HEK293T (cell line): ENCODE measurements around the gene TRAF2.

ENCODE experiments used
- CTCF ChIA-PET: fragments of 350-600 bp; formaldehyde crosslinking; extraction: SDS; loops from one replicate; lab custom pipeline; 2021; ENCODE audit warnings: antibody characterized with exemption, inconsistent platforms; lab: Yijun Ruan, JAX
- POLR2A ChIA-PET: fragments of 350-600 bp; formaldehyde crosslinking; extraction: SDS; loops from one replicate; lab custom pipeline; 2020; ENCODE audit warnings: antibody characterized with exemption, inconsistent platforms; lab: Yijun Ruan, JAX
- DNase-seq: peaks from one replicate; pipeline ENCODE4 v3.0.0; 2012; ENCODE audit warnings: mixed read lengths; ENCODE audit errors: extremely low spot score
- ARNT ChIP-seq: fragments of 450-650 bp; IDR thresholded peaks from 2 replicates; pipeline ENCODE4 v1.6.1; 2017; ENCODE audit warnings: mild to moderate bottlenecking
- BHLHE40 ChIP-seq: fragments of 450-650 bp; IDR thresholded peaks from 2 replicates; pipeline ENCODE4 v1.6.1; 2016; ENCODE audit warnings: mild to moderate bottlenecking, moderate library complexity, borderline replicate concordance
- CTBP1 ChIP-seq: fragments of 450-650 bp; IDR thresholded peaks from 2 replicates; pipeline ENCODE4 v1.6.1; 2016; ENCODE audit warnings: borderline replicate concordance
- ELF4 ChIP-seq: fragments of 450-650 bp; IDR thresholded peaks from 2 replicates; pipeline ENCODE4 v1.6.1; 2017; ENCODE audit warnings: antibody characterized with exemption
- FOXA1 ChIP-seq: fragments of 450-650 bp; IDR thresholded peaks from 2 replicates; pipeline ENCODE4 v1.6.1; 2016; ENCODE audit warnings: mild to moderate bottlenecking
- FOXK2 ChIP-seq: fragments of 450-650 bp; IDR thresholded peaks from 2 replicates; pipeline ENCODE4 v1.6.1; 2016; ENCODE audit warnings: mild to moderate bottlenecking
- FOXM1 ChIP-seq: fragments of 450-650 bp; IDR thresholded peaks from 2 replicates; pipeline ENCODE4 v1.6.1; 2017; ENCODE audit warnings: mild to moderate bottlenecking, borderline replicate concordance
- HDGF ChIP-seq: fragments of 450-650 bp; IDR thresholded peaks from 2 replicates; pipeline ENCODE4 v1.6.1; 2017; ENCODE audit warnings: antibody characterized with exemption, borderline replicate concordance
- L3MBTL2 ChIP-seq: fragments of 450-650 bp; conservative IDR thresholded peaks from 2 replicates; pipeline ENCODE4 v1.6.1; 2016; ENCODE audit warnings: mild to moderate bottlenecking
- LEF1 ChIP-seq: fragments of 450-650 bp; IDR thresholded peaks from 2 replicates; pipeline ENCODE4 v1.6.1; 2017; ENCODE audit warnings: mild to moderate bottlenecking, borderline replicate concordance
- NFRKB ChIP-seq: fragments of 450-650 bp; IDR thresholded peaks from 2 replicates; pipeline ENCODE4 v1.6.1; 2016; ENCODE audit warnings: mild to moderate bottlenecking, moderate library complexity
- SP1 ChIP-seq: fragments of 450-650 bp; IDR thresholded peaks from 2 replicates; pipeline ENCODE4 v1.6.1; 2017
- SUZ12 ChIP-seq: fragments of 450-650 bp; IDR thresholded peaks from 2 replicates; pipeline ENCODE4 v1.6.1; 2016; ENCODE audit warnings: mild to moderate bottlenecking
- TARDBP ChIP-seq: fragments of 450-650 bp; IDR thresholded peaks from 2 replicates; pipeline ENCODE4 v1.6.1; 2016
- ZNF384 ChIP-seq: fragments of 450-650 bp; IDR thresholded peaks from 2 replicates; pipeline ENCODE4 v1.6.1; 2016
- TF ChIP-seq, protein P1 (sequence below): fragments of 450-650 bp; IDR thresholded peaks from 2 replicates; pipeline ENCODE4 v1.6.1; 2016

Gene TRAF2

DNA sequence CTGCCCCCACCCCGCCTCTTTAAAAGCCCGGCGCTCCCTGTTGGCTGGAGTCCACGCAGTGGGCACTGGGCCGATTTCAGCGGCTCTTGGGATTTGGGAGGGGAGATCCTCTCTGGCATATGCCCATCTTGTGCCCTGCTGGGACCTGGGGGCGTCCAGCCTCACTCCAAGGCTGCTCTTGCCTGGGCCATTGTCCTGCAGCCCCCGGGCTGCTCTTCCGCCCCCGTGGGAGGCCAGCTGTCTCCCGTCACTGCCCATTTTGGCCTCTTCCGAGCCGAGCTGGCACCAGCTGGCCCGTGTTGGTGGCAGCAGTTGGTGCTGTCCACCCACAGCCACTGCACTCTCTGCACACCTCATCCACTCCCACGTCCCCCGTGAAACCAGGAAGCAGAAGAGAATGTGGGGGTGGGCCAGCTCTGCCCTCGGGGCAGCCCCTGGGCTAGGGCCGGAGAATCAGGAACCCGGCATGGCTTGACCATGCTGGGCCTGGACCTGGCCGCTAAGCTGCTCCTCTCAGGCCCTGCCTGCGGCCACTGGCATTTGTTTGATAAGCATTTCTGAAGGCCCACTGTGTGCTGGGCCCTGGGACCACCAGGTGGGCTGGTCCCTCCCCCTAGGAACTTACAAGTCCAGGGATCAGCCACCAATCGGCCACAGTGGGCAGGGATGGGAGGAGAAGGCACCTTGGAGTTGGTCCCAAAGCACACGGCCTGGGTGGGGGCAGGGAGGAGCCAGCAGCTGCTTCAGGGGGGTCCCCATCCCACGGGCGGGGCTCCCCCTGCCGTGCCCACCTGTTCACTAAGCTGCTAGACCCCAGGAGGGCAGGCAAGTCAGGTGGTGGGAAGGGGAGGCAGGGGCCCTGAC, 60.9 kb downstream of the TRAF2 start:
- CTCF ChIA-PET: interaction anchor here (1.0 to 2.5 kb wide), 13 partner anchors 8 to 190 kb away, joined by 3 to 45 read pairs (median 5); partner anchors contain the start of genes ABCA2, CLIC3 and LCN8
- no peak for DNase-seq
- POLR2A ChIA-PET: interaction anchor here (0.7 to 3.8 kb wide), 5 partner anchors 8 to 89 kb away, joined by 3 to 14 read pairs (median 4); partner anchors contain the start of gene PAXX
- no peak for TF ChIP-seq LEF1
- TF ChIP-seq HDGF: no peak
- no peak for TF ChIP-seq ARNT
- no peak for TF ChIP-seq NFRKB
- TF ChIP-seq ELF4: no peak
- no peak for TF ChIP-seq CTBP1
- TF ChIP-seq SUZ12: no peak
- no peak for TF ChIP-seq TARDBP
- TF ChIP-seq ZNF384: no peak
- TF ChIP-seq FOXM1: no peak
- no peak for TF ChIP-seq SP1
- no peak for TF ChIP-seq L3MBTL2
- no peak for TF ChIP-seq FOXA1
- TF ChIP-seq, protein P1, sequence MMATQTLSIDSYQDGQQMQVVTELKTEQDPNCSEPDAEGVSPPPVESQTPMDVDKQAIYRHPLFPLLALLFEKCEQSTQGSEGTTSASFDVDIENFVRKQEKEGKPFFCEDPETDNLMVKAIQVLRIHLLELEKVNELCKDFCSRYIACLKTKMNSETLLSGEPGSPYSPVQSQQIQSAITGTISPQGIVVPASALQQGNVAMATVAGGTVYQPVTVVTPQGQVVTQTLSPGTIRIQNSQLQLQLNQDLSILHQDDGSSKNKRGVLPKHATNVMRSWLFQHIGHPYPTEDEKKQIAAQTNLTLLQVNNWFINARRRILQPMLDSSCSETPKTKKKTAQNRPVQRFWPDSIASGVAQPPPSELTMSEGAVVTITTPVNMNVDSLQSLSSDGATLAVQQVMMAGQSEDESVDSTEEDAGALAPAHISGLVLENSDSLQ: no peak
- TF ChIP-seq FOXK2: no peak
- no peak for TF ChIP-seq BHLHE40

DNA sequence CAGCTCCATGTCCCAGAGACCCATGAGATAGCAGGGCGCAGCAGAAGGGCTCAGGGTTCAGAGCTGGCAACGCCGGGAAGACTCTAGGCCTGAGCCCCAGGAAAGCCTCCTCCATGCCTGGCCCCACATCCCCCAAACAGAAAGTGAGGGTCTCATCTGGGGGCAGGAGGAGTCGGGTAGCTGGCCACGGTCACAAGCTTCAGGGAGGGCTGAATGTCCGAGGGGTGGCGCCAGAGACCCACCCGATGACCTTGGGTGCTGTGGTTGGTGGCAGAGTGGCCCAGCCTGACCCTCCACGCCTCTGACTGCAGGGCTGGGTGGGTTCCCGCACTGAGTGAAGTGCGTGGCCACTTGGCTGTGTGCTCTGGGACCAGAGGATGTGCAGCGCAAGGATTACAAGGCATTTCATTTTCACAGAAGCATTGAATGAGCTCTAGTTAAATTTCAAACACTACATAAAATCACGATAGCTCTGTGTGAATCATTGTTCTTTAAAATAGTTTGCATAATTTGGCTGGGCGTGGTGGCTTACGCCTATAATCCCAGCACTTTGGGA, 61.7 kb downstream of the TRAF2 start:
- POLR2A ChIA-PET: interaction anchor here (0.7 to 3.8 kb wide), 6 partner anchors 9 to 88 kb away, joined by 3 to 14 read pairs (median 4); partner anchors contain the start of gene PAXX
- DNase-seq: no peak
- TF ChIP-seq ARNT (no peak), L3MBTL2 (no peak)
- CTCF ChIA-PET: interaction anchor here (0.8 to 2.5 kb wide), 17 partner anchors 9 to 190 kb away, joined by 3 to 45 read pairs (median 4); partner anchors contain the start of genes ABCA2, CLIC3 and LCN8

DNA sequence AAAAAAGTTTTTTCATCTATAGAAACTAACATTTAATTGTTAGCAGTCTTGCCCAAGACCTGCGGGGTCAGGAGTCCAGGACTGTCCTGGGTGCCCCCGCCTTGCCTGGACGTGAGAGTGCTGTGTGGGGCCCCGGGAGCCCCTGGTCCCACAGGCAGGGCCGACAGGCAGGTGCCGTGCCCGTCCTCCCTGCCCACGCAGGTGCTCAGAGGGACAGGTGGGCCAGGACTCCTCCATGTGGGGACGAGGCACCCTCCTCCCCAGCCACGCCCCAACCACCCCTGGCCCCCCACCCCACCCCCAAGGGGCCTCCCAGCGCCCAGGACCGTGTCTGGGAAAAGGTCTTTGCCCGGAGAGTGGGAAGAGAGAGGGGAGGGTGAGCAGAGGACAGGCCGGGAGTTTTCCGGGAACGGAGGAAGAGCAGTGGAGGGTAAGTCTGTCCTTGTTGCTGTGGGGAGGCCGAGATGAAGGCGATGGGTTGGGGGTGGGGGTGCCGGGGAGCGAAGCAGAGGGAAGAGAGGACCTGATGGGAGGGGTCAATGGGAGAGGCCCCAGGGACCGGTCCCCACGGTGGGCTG, 63.0 kb downstream of the TRAF2 start:
- ChIA-PET POLR2A (interaction anchor here (1.0 to 3.8 kb wide), 3 partner anchors 25 to 101 kb away, joined by 3 to 14 read pairs (median 3); no protein-coding TSS in a partner anchor), CTCF (interaction anchor here (1.0 to 2.5 kb wide), 2 partner anchors 85 to 86 kb away, joined by 3 to 45 read pairs; no protein-coding TSS in a partner anchor)
- TF ChIP-seq LEF1 (no peak), ELF4 (no peak), FOXM1 (no peak), TARDBP (no peak), L3MBTL2 (no peak), FOXK2 (no peak), ARNT (no peak), NFRKB (no peak), FOXA1 (no peak), SP1 (no peak), HDGF (no peak), CTBP1 (no peak), ZNF384 (no peak)
- TF ChIP-seq, protein P1: no peak
- no peak for DNase-seq

DNA sequence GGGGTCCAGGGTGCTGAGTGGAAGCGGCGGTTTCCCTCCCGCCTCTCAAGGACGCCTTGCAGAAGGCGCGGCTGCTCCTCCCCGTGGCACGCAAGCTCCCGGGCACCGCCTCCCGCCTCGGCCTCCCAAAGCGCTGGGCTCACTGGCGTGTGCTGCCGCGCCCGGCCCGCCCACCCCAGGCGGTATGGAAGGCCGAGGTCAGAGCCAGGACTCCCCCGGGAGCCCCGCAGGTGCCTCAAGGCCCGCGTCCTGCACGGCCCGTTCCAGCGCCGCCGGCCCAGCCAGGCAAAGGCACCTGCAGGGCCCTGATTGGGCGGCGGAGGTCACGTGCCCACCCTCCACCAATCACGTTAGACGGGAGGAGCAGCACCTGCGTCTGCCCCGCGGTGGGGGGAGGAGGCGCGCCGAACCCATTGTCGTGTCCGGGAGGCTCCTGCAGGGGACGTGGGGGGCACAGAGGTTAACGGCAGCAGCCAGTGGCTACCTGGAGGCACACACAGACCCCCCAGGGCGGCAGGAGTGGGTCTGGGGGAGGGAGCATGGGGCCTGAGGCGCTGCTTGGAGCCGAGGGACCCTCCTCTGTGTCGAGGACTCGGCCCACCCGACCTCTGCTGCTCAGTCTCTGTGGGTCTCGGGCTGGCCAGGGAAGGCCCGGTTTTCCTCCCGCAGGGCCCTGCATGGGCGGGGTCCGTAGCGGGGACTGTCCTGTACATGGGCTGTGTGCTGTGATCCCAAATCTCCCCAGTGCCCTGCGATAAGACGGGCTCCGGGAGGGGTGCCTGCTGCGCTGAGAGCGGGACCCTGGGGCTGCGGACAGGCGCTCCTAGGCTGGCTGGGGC, 63.7 kb downstream of the TRAF2 start:
- POLR2A ChIA-PET: interaction anchor here (0.6 to 3.8 kb wide), 8 partner anchors 11 to 102 kb away, joined by 3 to 14 read pairs (median 3); partner anchors contain the start of gene PAXX
- CTCF ChIA-PET: interaction anchor here (1.0 to 1.3 kb wide), 2 partner anchors 79 to 85 kb away, joined by 3 read pairs; no protein-coding TSS in a partner anchor
- no peak for TF ChIP-seq LEF1
- peak; percentile 75 for TF ChIP-seq L3MBTL2

DNA sequence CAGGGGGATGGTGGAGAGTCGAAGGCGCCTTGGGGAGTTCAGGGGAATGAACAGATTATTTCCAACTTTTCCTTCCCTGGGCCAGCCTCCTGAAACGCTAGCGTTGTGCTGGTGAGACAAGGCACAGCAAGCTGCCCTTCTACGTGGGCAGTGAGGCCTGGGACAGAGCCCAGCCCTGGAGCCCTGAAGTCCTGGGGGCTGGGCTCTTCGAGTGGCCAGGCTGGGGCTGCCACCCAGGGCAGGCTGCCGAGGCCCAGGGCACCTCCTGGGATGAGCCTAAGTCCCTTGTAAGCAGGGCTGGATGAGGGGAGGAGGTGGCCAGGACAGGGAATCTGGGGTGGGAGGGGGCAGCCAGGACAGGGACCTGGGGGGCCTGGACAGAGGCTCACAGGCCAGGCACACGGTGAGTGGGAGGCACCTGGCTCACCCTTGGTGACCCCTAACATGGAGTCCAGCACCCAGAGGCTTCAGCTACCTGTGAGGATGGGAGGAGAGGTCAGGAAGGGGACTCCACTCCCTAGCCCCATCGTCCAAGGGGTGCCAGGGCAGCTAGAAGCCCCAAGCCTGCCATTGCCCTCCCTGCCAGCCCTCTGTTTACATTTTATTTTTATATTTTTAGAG, 64.5 kb downstream of the TRAF2 start:
- ChIA-PET POLR2A (interaction anchor here (0.6 to 3.8 kb wide), 10 partner anchors 9 to 85 kb away, joined by 3 to 14 read pairs (median 3); partner anchors contain the start of gene PAXX), CTCF (interaction anchor here (1.3 kb wide), 1 partner anchor 79 kb away, joined by 3 read pairs; no protein-coding TSS in a partner anchor)
- DNase-seq: no peak
- TF ChIP-seq FOXK2: no peak
- no peak for TF ChIP-seq L3MBTL2
- TF ChIP-seq ARNT: no peak

More for the DNA sequence above, 63.7 kb downstream of the TRAF2 start:
- peak; percentile 98 for DNase-seq
